Spleen (tissue), 7 donors: ENCODE data around the gene COA1.
A peak's percentile ranks its signal among the peaks of the same experiment; 100 is the strongest.

Source experiments
- CTCF ChIP-seq, 11 experiments: fragments of 200-600 bp in 7 of 11; fragments of 450-650 bp in 4 of 11; sonication (generic) in 4 of 11; IDR thresholded peaks in 8 of 11; conservative IDR thresholded peaks in 3 of 11; 1 replicate in 7 of 11; 2 replicates in 4 of 11; pipeline versions ENCODE4 v1.4.0 to v1.8.0; 2016 to 2021; ENCODE audit warnings: antibody characterized with exemption in 11 of 11, inconsistent platforms in 4 of 11, mild to moderate bottlenecking in 1 of 11
- POLR2A ChIP-seq, 3 donors: fragments of 450-650 bp; IDR thresholded peaks; one replicate each; pipeline ENCODE4 v1.5.1; 2017; ENCODE audit warnings: antibody characterized with exemption in 3 of 3, mild to moderate bottlenecking in 1 of 3
- POLR2AphosphoS5 ChIP-seq, 3 donors: sonication (generic); formaldehyde crosslinking; IDR thresholded peaks; one replicate each; pipeline ENCODE4 v1.5.1; 2017; ENCODE audit warnings: antibody characterized with exemption in 3 of 3
- donor health status: DM: no; HTN: no; CAD: no; lungs with moderate emphysema.
- donor health status: DM: no; HTN: no; CAD: no.
- donor health status: DM: no; HTN: no; CAD: no.

DNA sequence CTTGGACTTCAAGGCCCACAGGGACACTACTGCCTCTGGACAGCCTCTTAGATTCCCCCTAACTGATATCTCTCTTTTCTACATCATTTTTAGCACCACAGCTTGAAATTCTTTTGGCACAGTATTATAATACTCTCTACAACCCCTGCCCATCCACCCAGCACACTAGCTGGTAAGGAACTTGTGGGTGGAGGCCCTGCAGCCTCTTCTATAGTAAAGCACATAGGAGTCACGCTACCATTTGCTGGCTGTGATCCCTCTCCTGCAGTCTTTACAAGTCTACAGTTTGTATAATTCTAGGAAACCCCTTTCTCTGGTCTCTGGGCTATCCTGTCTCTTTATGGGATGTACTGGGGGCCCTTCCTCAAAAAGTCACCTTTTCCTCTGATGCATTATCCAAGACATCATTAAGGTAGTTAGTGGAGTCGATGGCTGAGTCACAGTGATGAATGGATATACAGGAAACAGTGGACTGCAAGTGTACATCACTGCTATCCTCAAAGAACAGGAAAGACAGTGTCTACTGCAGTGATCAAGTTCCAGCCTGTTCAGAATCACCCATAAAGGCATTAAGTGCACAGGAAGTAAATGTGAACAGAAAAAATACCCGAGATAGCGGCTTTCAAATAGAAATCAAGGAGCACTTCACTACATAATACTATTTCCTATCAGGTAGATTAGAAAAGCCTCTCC lies 92.1 kb downstream of the COA1 start:
- no peak for TF ChIP-seq CTCF (IDR thresholded peaks at IDR 0.05 in 8 of 11, conservative IDR thresholded peaks at IDR 0.05 in 3 of 11)
- no peak for TF ChIP-seq POLR2A (IDR thresholded peaks at IDR 0.05)
- TF ChIP-seq POLR2AphosphoS5 (IDR thresholded peaks at IDR 0.05) = peak in 1 of 3 donors; percentile 27
